Esophagus squamous epithelium (tissue), 4 donors: ENCODE data around the gene FAM234A.

ENCODE experiments used
- CTCF ChIP-seq, 6 experiments: fragments of 450-650 bp in 4 of 6; fragments of 200-600 bp in 2 of 6; sonication (generic) in 2 of 6; IDR thresholded peaks; one replicate each; pipeline ENCODE4 v1.5.1; 2016 to 2019; ENCODE audit warnings: antibody characterized with exemption in 6 of 6, mild to moderate bottlenecking in 4 of 6, moderate library complexity in 4 of 6
- POLR2A ChIP-seq, 4 donors: fragments of 450-650 bp; IDR thresholded peaks; one replicate each; pipeline ENCODE4 v1.6.1; 2017; ENCODE audit warnings: antibody characterized with exemption in 4 of 4, mild to moderate bottlenecking in 4 of 4, moderate library complexity in 3 of 4

- TF ChIP-seq CTCF (IDR thresholded peaks at IDR 0.05) (no peak), POLR2A (IDR thresholded peaks at IDR 0.05) (no peak)
Observed at GRCh38 chr16:297832-298231, 63.2 kb downstream of the FAM234A start.
